ENCODE data around the gene PRSS27. TPM values are rescaled to one million over a fixed set of nuclear protein-coding genes. Genes with fewer than 3 reads are reported as not detected.

Gene PRSS27
- polyA plus RNA-seq, 1 of the 3 experiments (the other 2 are of a cell fraction): 7.7 TPM

GRCh38 chr16:2708290-2708639 lies 11.8 kb downstream of the PRSS27 start:
- no peak overlapping the region for H3K4me2 ChIP-seq
- no peak overlapping the region for H3K9ac ChIP-seq
- CTCF ChIA-PET: no interaction called here

DNA sequence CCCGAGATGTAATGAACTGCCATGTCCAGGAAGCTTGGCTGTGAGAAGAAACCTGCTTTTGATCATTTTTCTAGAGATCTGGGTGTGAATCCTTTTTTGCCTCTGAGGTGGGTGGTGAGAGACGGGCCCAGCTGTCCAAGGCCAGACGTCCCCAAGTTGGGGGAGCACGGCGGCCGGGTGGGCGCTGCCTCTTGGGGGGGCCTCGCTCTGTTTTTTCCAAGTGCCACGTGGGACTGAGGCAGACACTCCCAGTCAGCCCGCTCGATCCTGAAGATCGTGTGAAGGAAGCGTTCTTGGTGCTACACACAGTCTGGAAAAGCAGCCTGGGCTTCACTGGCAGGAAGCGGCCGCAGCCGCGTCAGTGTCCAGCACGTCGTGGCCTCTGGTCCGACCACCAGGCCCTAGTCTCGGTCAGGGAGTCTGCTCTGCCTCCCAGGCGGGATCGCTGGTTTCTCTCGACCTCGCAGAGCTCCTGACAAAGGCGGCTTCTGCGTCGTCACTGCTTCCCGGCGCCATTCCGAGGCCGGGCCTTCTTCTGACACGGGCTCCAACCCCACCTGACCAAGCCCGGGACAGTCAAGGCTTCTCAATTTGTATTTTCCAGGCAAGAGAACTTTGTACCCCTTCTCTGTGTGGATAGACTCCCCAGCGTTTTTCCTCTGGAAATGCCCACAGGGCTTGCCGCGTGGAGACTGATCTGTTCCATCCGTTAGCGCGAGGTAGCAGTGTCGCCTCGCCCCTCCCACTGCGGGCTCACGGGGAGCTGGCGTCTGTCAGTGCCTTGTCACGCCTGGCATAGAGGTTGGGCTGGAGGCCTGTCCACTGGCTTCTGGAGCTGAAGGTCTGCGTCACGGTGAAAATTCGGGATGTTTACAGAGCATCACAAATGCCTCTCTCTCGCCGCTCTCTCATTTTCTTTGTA lies 12.4 kb downstream of the PRSS27 start:
- Histone ChIP-seq H3F3A (replicated peaks; ENCODE audit: insufficient read depth) (no peaks in the 10 kb centered on the region), H3K4me2 (no peak overlapping the region), H3K9ac (no peak overlapping the region), H3K27ac (ENCODE audit: low read depth in 2 of 2, low read length in 1 of 2) (no peak overlapping the region), H4K20me1 (ENCODE audit: insufficient read depth) (no peaks in the 10 kb centered on the region), H3K4me1 (ENCODE audit: control insufficient read depth in 1 of 2, insufficient read depth in 2 of 2, low read depth in 1 of 2, low read length in 1 of 2) (no peaks in the 10 kb centered on the region; a peak in 1 of 4 replicates), H3K4me3 (ENCODE audit: low read depth in 2 of 2, low read length in 1 of 2) (no peak overlapping the region), H3K27me3 (ENCODE audit: insufficient read depth) (no peaks in the 10 kb centered on the region), H3K9me3 (no peaks in the 10 kb centered on the region), H2AFZ (ENCODE audit: low read depth) (no peak overlapping the region), H3K79me2 (ENCODE audit: insufficient read depth) (0 out of 2 replicates have a peak, but pooled peaks cover 4% of the 10 kb centered on the region), H3K36me3 (replicated peaks in 1 of 2; ENCODE audit: control insufficient read depth in 1 of 2, insufficient read depth in 2 of 2, low read length in 1 of 2) (peaks cover 0 to 49% of the 10 kb centered on the region in 2 experiments), H3K9me2 (no peaks in the 10 kb centered on the region)
- WGBS (ENCODE audit: low lambda C conversion rate): 93% methylated on average over 48 of the region's 51 CpGs
- no peak for DNase-seq
- ChIA-PET POLR2A (no interaction called here), CTCF (no interaction called here)
- no peak for TF ChIP-seq FOXJ3 (CRISPR knock-in tag; IDR thresholded peaks at IDR 0.05)
- TF ChIP-seq GABPA (IDR thresholded peaks at IDR 0.05; ENCODE audit: low read depth): no peak
- no peak for TF ChIP-seq TAF1 (IDR thresholded peaks at IDR 0.05; ENCODE audit: borderline replicate concordance, low read depth, low read length)
- TF ChIP-seq TCF12 (IDR thresholded peaks at IDR 0.05): no peak
- TF ChIP-seq RCOR1 (IDR thresholded peaks at IDR 0.05; ENCODE audit: low read length): no peak
- TF ChIP-seq SMC3 (IDR thresholded peaks at IDR 0.05; ENCODE audit: low read depth, low read length): no peak
- TF ChIP-seq MEF2A (IDR thresholded peaks at IDR 0.05; ENCODE audit: borderline replicate concordance, low read depth): no peak
- TF ChIP-seq CHD2 (IDR thresholded peaks at IDR 0.05; ENCODE audit: low read length, partially characterized antibody): no peak
- no peak for TF ChIP-seq MAX (IDR thresholded peaks at IDR 0.05; ENCODE audit: low read depth)
- no peak for TF ChIP-seq RAD21 (IDR thresholded peaks at IDR 0.05; ENCODE audit: low read length)
- no peak for TF ChIP-seq NRF1 (IDR thresholded peaks at IDR 0.05; ENCODE audit: low read depth, low read length)
- no peak for TF ChIP-seq SIN3A (IDR thresholded peaks at IDR 0.05; ENCODE audit: borderline replicate concordance, low read depth, low read length)
- TF ChIP-seq RFX5 (IDR thresholded peaks at IDR 0.05; ENCODE audit: low read length): no peak
- TF ChIP-seq RXRA (IDR thresholded peaks at IDR 0.05; ENCODE audit: borderline replicate concordance, low read depth): no peak
- TF ChIP-seq JUND (IDR thresholded peaks at IDR 0.05): no peak

More at GRCh38 chr16:2708290-2708639, 11.8 kb downstream of the PRSS27 start:
- H3K27ac ChIP-seq (ENCODE audit: low read depth in 2 of 2, low read length in 1 of 2): no peak overlapping the region
- no peaks in the 10 kb centered on the region; a peak in 1 of 4 replicates for H3K4me1 ChIP-seq (ENCODE audit: control insufficient read depth in 1 of 2, insufficient read depth in 2 of 2, low read depth in 1 of 2, low read length in 1 of 2)
- H3K9me2 ChIP-seq: no peaks in the 10 kb centered on the region
- H2AFZ ChIP-seq (ENCODE audit: low read depth): no peak overlapping the region
- no peak overlapping the region for H3K4me3 ChIP-seq (ENCODE audit: low read depth in 2 of 2, low read length in 1 of 2)
- POLR2A ChIA-PET: no interaction called here
- H3K9me3 ChIP-seq: no peaks in the 10 kb centered on the region
- no peak for DNase-seq
- no peaks in the 10 kb centered on the region for H3K27me3 ChIP-seq (ENCODE audit: insufficient read depth)
- H3F3A ChIP-seq (replicated peaks; ENCODE audit: insufficient read depth): no peaks in the 10 kb centered on the region
- TF ChIP-seq, protein P1, sequence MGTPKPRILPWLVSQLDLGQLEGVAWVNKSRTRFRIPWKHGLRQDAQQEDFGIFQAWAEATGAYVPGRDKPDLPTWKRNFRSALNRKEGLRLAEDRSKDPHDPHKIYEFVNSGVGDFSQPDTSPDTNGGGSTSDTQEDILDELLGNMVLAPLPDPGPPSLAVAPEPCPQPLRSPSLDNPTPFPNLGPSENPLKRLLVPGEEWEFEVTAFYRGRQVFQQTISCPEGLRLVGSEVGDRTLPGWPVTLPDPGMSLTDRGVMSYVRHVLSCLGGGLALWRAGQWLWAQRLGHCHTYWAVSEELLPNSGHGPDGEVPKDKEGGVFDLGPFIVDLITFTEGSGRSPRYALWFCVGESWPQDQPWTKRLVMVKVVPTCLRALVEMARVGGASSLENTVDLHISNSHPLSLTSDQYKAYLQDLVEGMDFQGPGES (IDR thresholded peaks at IDR 0.05; ENCODE audit: low read depth, low read length): no peak
- TF ChIP-seq, protein P2, sequence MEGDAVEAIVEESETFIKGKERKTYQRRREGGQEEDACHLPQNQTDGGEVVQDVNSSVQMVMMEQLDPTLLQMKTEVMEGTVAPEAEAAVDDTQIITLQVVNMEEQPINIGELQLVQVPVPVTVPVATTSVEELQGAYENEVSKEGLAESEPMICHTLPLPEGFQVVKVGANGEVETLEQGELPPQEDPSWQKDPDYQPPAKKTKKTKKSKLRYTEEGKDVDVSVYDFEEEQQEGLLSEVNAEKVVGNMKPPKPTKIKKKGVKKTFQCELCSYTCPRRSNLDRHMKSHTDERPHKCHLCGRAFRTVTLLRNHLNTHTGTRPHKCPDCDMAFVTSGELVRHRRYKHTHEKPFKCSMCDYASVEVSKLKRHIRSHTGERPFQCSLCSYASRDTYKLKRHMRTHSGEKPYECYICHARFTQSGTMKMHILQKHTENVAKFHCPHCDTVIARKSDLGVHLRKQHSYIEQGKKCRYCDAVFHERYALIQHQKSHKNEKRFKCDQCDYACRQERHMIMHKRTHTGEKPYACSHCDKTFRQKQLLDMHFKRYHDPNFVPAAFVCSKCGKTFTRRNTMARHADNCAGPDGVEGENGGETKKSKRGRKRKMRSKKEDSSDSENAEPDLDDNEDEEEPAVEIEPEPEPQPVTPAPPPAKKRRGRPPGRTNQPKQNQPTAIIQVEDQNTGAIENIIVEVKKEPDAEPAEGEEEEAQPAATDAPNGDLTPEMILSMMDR (IDR thresholded peaks at IDR 0.05): no peak
- TF ChIP-seq USF2 (IDR thresholded peaks at IDR 0.05; ENCODE audit: borderline replicate concordance, low read depth, low read length) (no peak), NRF1 (IDR thresholded peaks at IDR 0.05; ENCODE audit: low read depth, low read length) (no peak), JUND (IDR thresholded peaks at IDR 0.05) (no peak), EP300 (IDR thresholded peaks at IDR 0.05; ENCODE audit: borderline replicate concordance in 1 of 2, low read depth in 1 of 2, low read length in 1 of 2) (no peak), RCOR1 (IDR thresholded peaks at IDR 0.05; ENCODE audit: low read length) (no peak), MEF2A (IDR thresholded peaks at IDR 0.05; ENCODE audit: borderline replicate concordance, low read depth) (no peak), FOXJ3 (CRISPR knock-in tag; IDR thresholded peaks at IDR 0.05) (no peak), EZH2phosphoT487 (IDR thresholded peaks at IDR 0.05; ENCODE audit: borderline replicate concordance, low read depth) (no peak), GABPA (IDR thresholded peaks at IDR 0.05; ENCODE audit: low read depth) (no peak), ELF1 (IDR thresholded peaks at IDR 0.05) (no peak)
- peaks cover 0 to 43% of the 10 kb centered on the region in 2 experiments for H3K36me3 ChIP-seq (replicated peaks in 1 of 2; ENCODE audit: control insufficient read depth in 1 of 2, insufficient read depth in 2 of 2, low read length in 1 of 2)
- H3K79me2 ChIP-seq (ENCODE audit: insufficient read depth): 0 out of 2 replicates have a peak, but pooled peaks cover 4% of the 10 kb centered on the region
- 96% methylated on average over 14 of the region's 14 CpGs for WGBS (ENCODE audit: low lambda C conversion rate)
- H4K20me1 ChIP-seq (ENCODE audit: insufficient read depth): no peaks in the 10 kb centered on the region
